Mesendoderm (in vitro differentiated cells): ENCODE data around the gene DRD3.

Experiments
- DNase-seq: peaks from one replicate; pipeline ENCODE4 v3.0.0; 2013
- H2AK5ac ChIP-seq: 2 replicates; pipeline ENCODE4 v1.6.1; 2013; ENCODE audit warnings: low read length, inconsistent platforms
- H2BK120ac ChIP-seq: 2 replicates; pipeline ENCODE4 v1.6.1; 2013; ENCODE audit warnings: low read depth, mild to moderate bottlenecking, low read length, moderate library complexity, mixed read lengths
- H2BK15ac ChIP-seq: replicated peaks from 2 replicates; pipeline ENCODE4 v1.6.1; 2013; ENCODE audit warnings: low read depth, mild to moderate bottlenecking, moderate library complexity
- H2BK5ac ChIP-seq: 2 replicates; pipeline ENCODE4 v1.6.1; 2013; ENCODE audit warnings: low read length, inconsistent platforms
- H3K18ac ChIP-seq: 2 replicates; pipeline ENCODE4 v1.6.1; 2013; ENCODE audit warnings: mild to moderate bottlenecking, low read length, mixed read lengths
- H3K23ac ChIP-seq: one replicate; pipeline ENCODE4 v1.6.1; 2013; ENCODE audit warnings: low read length
- H3K27ac ChIP-seq: 2 replicates; pipeline ENCODE4 v1.5.1; 2013; ENCODE audit warnings: low read depth, mild to moderate bottlenecking, inconsistent platforms, low read length, moderate library complexity
- H3K27me3 ChIP-seq: 2 replicates; pipeline ENCODE4 v1.6.1; 2013; ENCODE audit warnings: low read length, control low read depth, mild to moderate bottlenecking, inconsistent platforms; ENCODE audit not compliant: insufficient read depth, poor library complexity
- H3K36me3 ChIP-seq: 2 replicates; pipeline ENCODE4 v1.6.1; 2013; ENCODE audit warnings: low read length, inconsistent platforms; ENCODE audit not compliant: control insufficient read depth, insufficient read depth
- H3K4ac ChIP-seq: one replicate; pipeline ENCODE4 v1.6.1; 2013; ENCODE audit warnings: low read depth, mild to moderate bottlenecking, low read length, moderate library complexity
- H3K4me1 ChIP-seq: 2 replicates; pipeline ENCODE4 v1.6.1; 2013; ENCODE audit warnings: low read depth, low read length, inconsistent platforms; ENCODE audit not compliant: control insufficient read depth
- H3K4me2 ChIP-seq: 2 replicates; pipeline ENCODE4 v1.6.1; 2013; ENCODE audit warnings: low read length
- H3K4me3 ChIP-seq: 2 replicates; pipeline ENCODE4 v1.5.1; 2013; ENCODE audit warnings: mild to moderate bottlenecking, low read length
- H3K56ac ChIP-seq: one replicate; pipeline ENCODE4 v1.6.1; 2013; ENCODE audit warnings: low read length
- H3K79me1 ChIP-seq: 2 replicates; pipeline ENCODE4 v1.6.1; 2013; ENCODE audit warnings: low read length, inconsistent platforms
- H3K79me2 ChIP-seq: 2 replicates; pipeline ENCODE4 v1.6.1; 2013; ENCODE audit warnings: mild to moderate bottlenecking, low read length; ENCODE audit not compliant: control insufficient read depth, insufficient read depth
- H3K9ac ChIP-seq: 2 replicates; pipeline ENCODE4 v1.6.1; 2013; ENCODE audit warnings: low read length, inconsistent platforms
- H4K5ac ChIP-seq: one replicate; pipeline ENCODE4 v1.6.1; 2013; ENCODE audit warnings: low read length
- H4K8ac ChIP-seq: one replicate; pipeline ENCODE4 v1.6.1; 2013; ENCODE audit warnings: low read depth, mild to moderate bottlenecking, control low read depth, low read length, moderate library complexity
- WGBS: extraction: QIAGEN DNeasy Blood & Tissue Kit; methylation state at CpG from one replicate; pipeline ENCODE4 v1.1.7; 2013; ENCODE audit warnings: low lambda C conversion rate, missing lambda C conversion rate; ENCODE audit not compliant: insufficient coverage; ENCODE audit errors: extremely low coverage; 5-methylcytosine and 5-hydroxymethylcytosine counted together

Gene DRD3

DNA sequence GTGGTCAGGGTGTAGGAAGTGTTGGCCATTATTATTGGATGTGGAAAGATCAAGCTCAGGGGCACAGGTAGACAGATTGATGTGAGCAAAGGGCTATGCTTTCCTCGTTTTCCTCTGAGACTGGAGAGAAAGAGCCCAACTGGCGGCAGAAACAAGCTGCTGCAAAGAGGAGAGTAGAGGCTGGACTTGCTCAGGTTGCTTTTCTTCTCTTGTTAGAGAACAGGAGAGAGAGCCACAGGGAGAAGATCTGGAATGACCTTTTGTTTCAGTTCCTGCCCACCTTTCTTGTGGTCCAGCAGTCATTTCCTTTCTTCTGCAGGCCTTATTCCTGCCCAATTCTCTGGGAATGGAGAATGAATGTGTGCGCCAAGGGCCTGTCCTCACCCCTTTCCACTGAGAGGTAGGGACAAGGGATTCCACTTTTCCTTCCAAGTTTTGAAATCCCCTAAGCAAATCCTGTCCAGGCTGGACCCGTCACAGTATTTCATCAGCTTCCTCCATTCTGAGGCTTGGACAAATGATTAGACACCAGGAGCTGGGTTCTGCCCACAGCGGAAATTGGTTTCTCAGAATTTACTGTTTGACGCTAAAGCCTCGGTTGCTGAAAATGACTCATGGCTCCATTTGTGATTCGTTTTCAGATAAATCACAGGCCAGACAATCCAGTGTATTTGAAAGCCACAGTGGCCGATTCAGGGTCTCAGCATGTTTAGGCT lies 42.5 kb upstream of the DRD3 start:
- Histone ChIP-seq H3K4ac (no peak overlapping the region), H2BK120ac (no peak overlapping the region), H3K23ac (no peak overlapping the region), H3K4me2 (no peak overlapping the region), H3K18ac (no peak overlapping the region), H2AK5ac (no peak overlapping the region), H3K4me3 (no peak overlapping the region), H3K56ac (no peak overlapping the region), H4K8ac (no peak overlapping the region), H3K4me1 (no peaks in the 10 kb centered on the region), H3K27ac (no peak overlapping the region), H3K27me3 (no peaks in the 10 kb centered on the region), H3K79me2 (no peaks in the 10 kb centered on the region), H3K36me3 (no peaks in the 10 kb centered on the region), H2BK15ac (no peak overlapping the region), H3K9ac (no peak overlapping the region), H3K79me1 (no peaks in the 10 kb centered on the region), H2BK5ac (no peak overlapping the region), H4K5ac (no peak overlapping the region)
- no peak for DNase-seq
- no CpG with 5 or more reads among the region's 9 CpGs for WGBS

- no CpG with 5 or more reads among the region's 2 CpGs for WGBS
Observed at GRCh38 chr3:114219741-114220140, 40.9 kb upstream of the DRD3 start.

DNA sequence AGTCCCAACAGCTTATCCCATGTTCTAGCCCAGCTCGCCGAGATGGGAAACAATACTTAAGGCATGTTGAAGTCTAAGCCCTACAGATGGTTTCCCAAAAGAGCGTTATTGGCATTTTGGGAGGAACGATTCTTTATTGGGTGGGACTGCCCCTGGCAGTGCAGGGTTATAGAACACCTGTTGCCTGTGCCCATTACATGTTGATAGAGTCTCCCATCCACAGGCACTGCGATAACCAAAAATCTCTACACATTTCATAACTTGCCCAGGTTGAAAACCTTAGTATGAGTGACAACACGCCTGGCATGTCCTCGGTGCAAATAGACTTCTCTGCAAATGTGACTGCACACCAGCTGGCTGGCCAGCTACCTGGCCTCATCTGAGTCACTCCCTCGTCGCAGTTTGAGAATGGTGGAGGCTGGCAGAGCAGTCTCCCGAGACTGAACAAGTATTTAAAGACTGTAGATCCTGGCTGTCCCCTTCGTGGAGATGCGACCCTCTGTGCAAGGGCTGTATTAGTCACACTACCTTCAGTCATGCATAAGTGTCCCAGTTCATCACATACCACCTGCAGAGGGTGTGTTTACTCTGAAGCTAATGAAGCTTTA lies 39.8 kb upstream of the DRD3 start:
- no CpG with 5 or more reads among the region's 12 CpGs for WGBS
- H3K9ac ChIP-seq, result no peak overlapping the region
- no peak overlapping the region for H4K8ac ChIP-seq
- H2BK120ac ChIP-seq, result no peak overlapping the region
- H3K4me2 ChIP-seq, result no peak overlapping the region
- H3K79me2 ChIP-seq, result no peaks in the 10 kb centered on the region
- H3K4me1 ChIP-seq, result peaks cover 6% of the 10 kb centered on the region
- no peak overlapping the region for H2BK15ac ChIP-seq
- H3K18ac ChIP-seq, result no peak overlapping the region
- no peak overlapping the region for H3K23ac ChIP-seq
- no peak for DNase-seq
- H3K56ac ChIP-seq, result no peak overlapping the region
- no peak overlapping the region for H3K4ac ChIP-seq
- no peak overlapping the region for H2BK5ac ChIP-seq
- no peak overlapping the region for H3K27ac ChIP-seq
- H3K27me3 ChIP-seq, result no peaks in the 10 kb centered on the region
- no peak overlapping the region for H4K5ac ChIP-seq
- no peak overlapping the region for H2AK5ac ChIP-seq
- H3K36me3 ChIP-seq, result no peaks in the 10 kb centered on the region
- H3K79me1 ChIP-seq, result no peaks in the 10 kb centered on the region
- no peak overlapping the region for H3K4me3 ChIP-seq

More at GRCh38 chr3:114219741-114220140, 40.9 kb upstream of the DRD3 start:
- Histone ChIP-seq H3K27me3 (no peaks in the 10 kb centered on the region), H2BK120ac (no peak overlapping the region), H2BK5ac (no peak overlapping the region), H3K4me2 (no peak overlapping the region), H3K79me1 (no peaks in the 10 kb centered on the region), H4K8ac (no peak overlapping the region), H3K18ac (no peak overlapping the region), H3K4me1 (peaks cover 6% of the 10 kb centered on the region), H3K4ac (no peak overlapping the region), H3K56ac (no peak overlapping the region), H3K4me3 (no peak overlapping the region), H2BK15ac (no peak overlapping the region), H3K79me2 (no peaks in the 10 kb centered on the region), H4K5ac (no peak overlapping the region), H3K27ac (no peak overlapping the region), H3K23ac (no peak overlapping the region), H3K36me3 (no peaks in the 10 kb centered on the region), H3K9ac (no peak overlapping the region), H2AK5ac (no peak overlapping the region)
- DNase-seq, result no peak

DNA sequence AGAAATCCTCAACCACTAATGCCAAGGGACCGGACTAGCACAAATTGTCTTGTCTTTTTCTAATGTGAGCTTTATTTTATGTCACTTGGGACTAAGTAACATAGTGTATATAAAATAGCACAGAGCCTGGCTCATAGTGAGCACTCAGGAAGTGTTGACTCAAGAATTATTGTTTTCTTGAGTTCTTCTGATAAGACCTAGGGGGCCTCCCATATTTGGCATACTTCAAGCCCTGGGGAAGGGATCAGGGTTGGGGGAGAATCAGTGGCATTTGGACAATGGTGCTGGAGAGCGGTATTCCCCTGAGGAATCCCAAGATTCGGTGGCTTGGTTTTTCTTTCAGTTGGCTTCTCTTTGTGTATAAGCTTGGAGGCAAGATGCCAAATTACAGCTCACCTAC lies 39.2 kb upstream of the DRD3 start:
- H3K4me2 ChIP-seq, result no peak overlapping the region
- no peak overlapping the region for H2BK5ac ChIP-seq
- DNase-seq, result peak; percentile 45
- H3K9ac ChIP-seq, result no peak overlapping the region
- H3K56ac ChIP-seq, result no peak overlapping the region
- H3K79me2 ChIP-seq, result no peaks in the 10 kb centered on the region
- no peak overlapping the region for H3K27ac ChIP-seq
- WGBS, result no CpG with 5 or more reads among the region's 3 CpGs
- no peak overlapping the region for H3K23ac ChIP-seq
- H2AK5ac ChIP-seq, result no peak overlapping the region
- H2BK120ac ChIP-seq, result no peak overlapping the region
- no peak overlapping the region for H2BK15ac ChIP-seq
- H4K5ac ChIP-seq, result no peak overlapping the region
- H3K4me3 ChIP-seq, result no peak overlapping the region
- no peak overlapping the region for H4K8ac ChIP-seq
- H3K36me3 ChIP-seq, result no peaks in the 10 kb centered on the region
- H3K27me3 ChIP-seq, result no peaks in the 10 kb centered on the region
- H3K79me1 ChIP-seq, result no peaks in the 10 kb centered on the region
- peak overlapping the region; percentile 22 for H3K18ac ChIP-seq
- peaks cover 10% of the 10 kb centered on the region for H3K4me1 ChIP-seq
- H3K4ac ChIP-seq, result no peak overlapping the region

DNA sequence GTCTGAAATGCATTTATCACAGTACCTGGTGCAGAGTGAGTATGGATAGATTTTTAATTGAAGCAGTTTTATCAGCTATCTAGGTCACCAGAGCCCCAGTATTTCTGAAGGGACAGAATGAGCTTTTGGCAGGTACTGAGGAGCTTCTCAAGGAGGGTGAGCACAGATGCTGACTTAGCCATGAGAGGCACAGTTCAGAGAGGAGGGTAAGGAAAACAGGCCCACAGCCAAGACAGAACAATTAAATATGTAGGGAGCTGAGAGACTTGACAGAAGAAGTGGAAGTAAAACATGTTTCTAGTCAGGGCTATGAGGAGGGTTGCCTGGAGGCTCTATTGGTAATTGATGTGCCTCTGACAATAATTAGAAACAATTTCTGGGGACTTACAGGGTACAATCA lies 38.4 kb upstream of the DRD3 start:
- H3K4ac ChIP-seq, result no peak overlapping the region
- H4K5ac ChIP-seq, result no peak overlapping the region
- no peak overlapping the region for H3K18ac ChIP-seq
- no peak overlapping the region for H3K27ac ChIP-seq
- no peak overlapping the region for H3K23ac ChIP-seq
- no peak overlapping the region for H2BK15ac ChIP-seq
- no peaks in the 10 kb centered on the region for H3K36me3 ChIP-seq
- H2BK5ac ChIP-seq, result no peak overlapping the region
- H3K4me1 ChIP-seq, result peaks cover 15% of the 10 kb centered on the region
- no peak overlapping the region for H2AK5ac ChIP-seq
- no peak overlapping the region for H3K9ac ChIP-seq
- H2BK120ac ChIP-seq, result no peak overlapping the region
- H4K8ac ChIP-seq, result no peak overlapping the region
- H3K79me2 ChIP-seq, result no peaks in the 10 kb centered on the region
- H3K27me3 ChIP-seq, result no peaks in the 10 kb centered on the region
- H3K56ac ChIP-seq, result no peak overlapping the region
- DNase-seq, result no peak
- H3K4me3 ChIP-seq, result no peak overlapping the region
- no peaks in the 10 kb centered on the region for H3K79me1 ChIP-seq
- no peak overlapping the region for H3K4me2 ChIP-seq
